RWPE2 (cell line): ENCODE data around the gene CAPN12.

ENCODE experiments used
- ATAC-seq: fragments of 200-7000 bp; cut with Tn5 transposase; 3 replicates; pipeline ENCODE4 v1.9.1; 2021; ENCODE audit warnings: low read depth
- DNase-seq: peaks from one replicate; pipeline ENCODE4 v3.0.0-alpha.2; 2020; ENCODE audit warnings: low spot score
- H3K27ac ChIP-seq: fragments of 450-650 bp; 2 replicates; pipeline ENCODE4 v1.5.1; 2017; ENCODE audit warnings: mild to moderate bottlenecking; ENCODE audit not compliant: poor library complexity, severe bottlenecking
- H3K27me3 ChIP-seq: fragments of 250-450 bp; sonication (Bioruptor Pico); 2 replicates; pipeline ENCODE4 v1.5.1; 2021; ENCODE audit warnings: mild to moderate bottlenecking, moderate library complexity; ENCODE audit not compliant: insufficient read depth, poor library complexity, severe bottlenecking
- H3K36me3 ChIP-seq: fragments of 250-450 bp; sonication (Bioruptor Pico); 2 replicates; pipeline ENCODE4 v1.5.1; 2020; ENCODE audit warnings: low read depth, mild to moderate bottlenecking, moderate library complexity
- H3K4me1 ChIP-seq: fragments of 250-450 bp; sonication (Bioruptor Pico); 2 replicates; pipeline ENCODE4 v1.5.1; 2021; ENCODE audit warnings: mild to moderate bottlenecking, moderate library complexity; ENCODE audit not compliant: insufficient read depth, poor library complexity, severe bottlenecking
- H3K4me3 ChIP-seq: fragments of 250-450 bp; sonication (Bioruptor Pico); 2 replicates; pipeline ENCODE4 v1.5.1; 2021; ENCODE audit warnings: mild to moderate bottlenecking, moderate library complexity; ENCODE audit not compliant: severe bottlenecking
- H3K9me3 ChIP-seq: fragments of 250-450 bp; sonication (Bioruptor Pico); 2 replicates; pipeline ENCODE4 v1.5.1; 2021; ENCODE audit warnings: mild to moderate bottlenecking, moderate library complexity; ENCODE audit not compliant: severe bottlenecking
- TF ChIP-seq, protein P1 (sequence below): fragments of 450-650 bp; IDR thresholded peaks from one replicate; pipeline ENCODE4 v1.5.1; 2017; ENCODE audit warnings: mild to moderate bottlenecking, moderate library complexity; ENCODE audit not compliant: poor library complexity, severe bottlenecking

The CAPN12 gene

DNA sequence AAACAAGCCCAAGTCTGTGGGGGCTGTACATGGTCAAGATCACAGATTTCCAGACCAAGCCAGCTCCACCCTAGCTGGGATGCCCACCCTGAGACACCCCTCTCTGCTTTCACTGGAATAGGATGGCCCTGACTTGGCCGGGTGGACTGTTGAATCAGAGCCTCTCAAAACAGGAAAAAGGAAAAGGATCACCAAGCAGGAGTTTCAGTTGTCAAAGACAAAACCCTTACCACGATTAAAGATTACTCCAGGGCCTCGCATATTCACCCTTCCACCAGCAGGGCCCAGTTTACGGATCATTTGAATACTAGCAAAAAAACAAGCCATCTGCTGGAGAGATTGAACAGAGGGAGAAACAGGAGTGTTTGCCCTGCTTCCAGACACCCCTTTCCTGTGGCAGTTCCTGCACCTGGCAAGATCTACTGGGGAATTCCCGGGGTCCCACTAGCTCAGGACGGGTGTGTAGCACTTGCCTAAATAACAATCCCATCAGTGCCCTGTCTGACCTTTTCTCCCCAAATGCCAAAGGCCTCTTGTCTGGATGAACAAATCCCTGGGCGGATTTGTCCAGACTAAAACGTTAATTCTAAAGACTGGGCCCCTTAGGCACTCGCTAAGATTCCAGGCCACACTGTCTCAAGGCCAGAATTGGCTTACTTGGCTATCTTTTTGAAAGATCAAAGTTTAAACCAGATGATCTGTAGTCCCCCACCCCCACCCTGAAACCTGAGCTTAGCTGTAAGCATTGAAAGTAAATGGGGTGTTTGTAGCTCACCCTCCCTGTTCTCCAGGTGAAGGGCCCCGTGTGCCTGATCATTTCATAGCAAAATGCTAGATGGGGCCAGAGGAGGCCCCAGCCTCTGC, 58.4 kb downstream of the CAPN12 start:
- H3K4me1 ChIP-seq: peaks cover 75% of the 10 kb centered on the region
- no peak; the same call in 2 of the 3 replicates for ATAC-seq
- H3K9me3 ChIP-seq: no peaks in the 10 kb centered on the region
- no peak for DNase-seq
- no peak overlapping the region for H3K4me3 ChIP-seq
- H3K27me3 ChIP-seq: no peaks in the 10 kb centered on the region
- peaks cover 68% of the 10 kb centered on the region for H3K36me3 ChIP-seq
- peak overlapping the region; percentile 99 for H3K27ac ChIP-seq
- TF ChIP-seq, protein P1, sequence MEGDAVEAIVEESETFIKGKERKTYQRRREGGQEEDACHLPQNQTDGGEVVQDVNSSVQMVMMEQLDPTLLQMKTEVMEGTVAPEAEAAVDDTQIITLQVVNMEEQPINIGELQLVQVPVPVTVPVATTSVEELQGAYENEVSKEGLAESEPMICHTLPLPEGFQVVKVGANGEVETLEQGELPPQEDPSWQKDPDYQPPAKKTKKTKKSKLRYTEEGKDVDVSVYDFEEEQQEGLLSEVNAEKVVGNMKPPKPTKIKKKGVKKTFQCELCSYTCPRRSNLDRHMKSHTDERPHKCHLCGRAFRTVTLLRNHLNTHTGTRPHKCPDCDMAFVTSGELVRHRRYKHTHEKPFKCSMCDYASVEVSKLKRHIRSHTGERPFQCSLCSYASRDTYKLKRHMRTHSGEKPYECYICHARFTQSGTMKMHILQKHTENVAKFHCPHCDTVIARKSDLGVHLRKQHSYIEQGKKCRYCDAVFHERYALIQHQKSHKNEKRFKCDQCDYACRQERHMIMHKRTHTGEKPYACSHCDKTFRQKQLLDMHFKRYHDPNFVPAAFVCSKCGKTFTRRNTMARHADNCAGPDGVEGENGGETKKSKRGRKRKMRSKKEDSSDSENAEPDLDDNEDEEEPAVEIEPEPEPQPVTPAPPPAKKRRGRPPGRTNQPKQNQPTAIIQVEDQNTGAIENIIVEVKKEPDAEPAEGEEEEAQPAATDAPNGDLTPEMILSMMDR: peak; percentile 29

DNA sequence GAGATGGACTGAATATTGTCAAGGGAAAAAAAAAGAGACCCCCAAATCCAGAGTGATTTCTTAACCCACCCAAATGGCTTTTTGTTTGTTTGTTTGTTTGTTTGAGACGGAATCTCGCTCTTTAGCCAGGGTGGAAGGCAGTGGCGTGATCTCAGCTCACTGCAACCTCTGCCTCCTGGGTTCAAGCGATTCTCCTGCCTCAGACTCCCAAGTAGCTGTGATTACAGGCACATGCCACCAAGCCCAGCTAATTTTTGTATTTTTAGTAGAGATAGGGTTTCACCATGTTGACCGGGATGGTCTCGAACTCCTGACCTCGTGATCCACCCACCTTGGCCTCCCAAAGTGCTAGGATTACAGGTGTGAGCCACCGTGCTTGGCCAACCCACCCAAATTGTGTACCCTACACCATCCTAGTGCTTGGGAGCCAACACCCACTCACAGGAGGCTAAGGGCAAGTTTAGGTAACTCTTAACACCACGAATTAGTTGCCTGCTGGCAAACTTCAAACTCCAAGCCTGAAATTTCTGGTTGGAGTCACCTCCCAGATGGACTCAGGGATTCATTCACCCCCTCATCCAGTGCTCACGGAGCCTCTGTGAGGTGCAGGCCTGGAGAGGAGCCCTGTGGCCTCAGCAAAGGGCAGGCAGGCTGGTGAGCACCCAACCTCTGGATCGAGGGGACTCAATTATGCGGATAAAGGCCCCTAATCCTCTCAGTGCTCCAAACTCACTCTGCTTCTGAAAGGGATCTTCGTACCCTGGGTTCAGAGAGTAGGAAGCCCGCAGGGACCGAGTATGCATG, 59.2 kb downstream of the CAPN12 start:
- Histone ChIP-seq H3K4me1 (peaks cover 73% of the 10 kb centered on the region), H3K27me3 (no peaks in the 10 kb centered on the region)

DNA sequence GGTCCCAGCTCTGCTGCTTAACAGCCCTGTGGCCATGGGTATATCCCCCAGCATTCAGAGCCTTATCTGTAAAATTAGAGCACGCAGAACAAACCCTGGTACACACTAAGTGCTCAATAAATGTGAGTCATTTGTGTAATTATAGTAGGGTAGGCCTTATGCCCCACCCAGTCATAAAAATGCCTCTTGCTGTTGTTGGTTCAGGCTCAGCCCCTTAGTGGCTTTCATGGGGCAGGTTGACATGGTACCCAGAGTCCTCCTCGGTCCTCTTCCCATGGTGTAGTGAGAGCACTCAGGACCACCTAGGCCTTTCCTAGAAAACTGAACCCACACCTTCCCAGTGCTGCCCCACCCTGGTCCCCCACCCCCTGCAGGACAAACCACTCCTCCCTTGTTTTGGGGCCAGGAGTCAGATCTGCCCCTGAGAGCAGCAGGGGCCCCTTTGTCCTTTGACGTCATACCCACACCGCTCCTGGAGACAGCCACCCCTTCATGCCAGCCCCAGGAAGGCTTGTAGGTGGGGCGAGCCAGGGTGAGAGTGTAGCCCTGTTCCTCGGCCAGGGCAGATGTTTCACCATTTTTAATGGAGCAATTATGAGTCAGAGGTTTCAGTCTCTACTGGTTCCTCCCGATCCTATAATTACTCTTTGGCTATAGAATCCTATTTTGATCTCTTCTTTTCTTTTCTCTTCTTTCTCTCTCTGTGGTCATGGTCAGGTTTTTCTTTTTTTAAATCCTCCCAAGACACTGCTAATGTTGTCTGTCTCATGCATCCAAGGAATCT, 60.0 kb downstream of the CAPN12 start:
- Histone ChIP-seq H3K4me3 (no peak overlapping the region), H3K36me3 (peaks cover 62% of the 10 kb centered on the region), H3K27ac (peak overlapping the region; percentile 99), H3K27me3 (no peaks in the 10 kb centered on the region), H3K4me1 (peaks cover 76% of the 10 kb centered on the region), H3K9me3 (no peaks in the 10 kb centered on the region)
- TF ChIP-seq, protein P1: no peak
- DNase-seq (peak; percentile 98), ATAC-seq (peak; percentile 60)

More for the DNA sequence above, 59.2 kb downstream of the CAPN12 start:
- TF ChIP-seq, protein P1: no peak
- Histone ChIP-seq H3K36me3 (peaks cover 65% of the 10 kb centered on the region), H3K27ac (peak overlapping the region; percentile 99), H3K4me3 (no peak overlapping the region), H3K9me3 (no peaks in the 10 kb centered on the region)
- no peak for DNase-seq
- no peak for ATAC-seq

DNA sequence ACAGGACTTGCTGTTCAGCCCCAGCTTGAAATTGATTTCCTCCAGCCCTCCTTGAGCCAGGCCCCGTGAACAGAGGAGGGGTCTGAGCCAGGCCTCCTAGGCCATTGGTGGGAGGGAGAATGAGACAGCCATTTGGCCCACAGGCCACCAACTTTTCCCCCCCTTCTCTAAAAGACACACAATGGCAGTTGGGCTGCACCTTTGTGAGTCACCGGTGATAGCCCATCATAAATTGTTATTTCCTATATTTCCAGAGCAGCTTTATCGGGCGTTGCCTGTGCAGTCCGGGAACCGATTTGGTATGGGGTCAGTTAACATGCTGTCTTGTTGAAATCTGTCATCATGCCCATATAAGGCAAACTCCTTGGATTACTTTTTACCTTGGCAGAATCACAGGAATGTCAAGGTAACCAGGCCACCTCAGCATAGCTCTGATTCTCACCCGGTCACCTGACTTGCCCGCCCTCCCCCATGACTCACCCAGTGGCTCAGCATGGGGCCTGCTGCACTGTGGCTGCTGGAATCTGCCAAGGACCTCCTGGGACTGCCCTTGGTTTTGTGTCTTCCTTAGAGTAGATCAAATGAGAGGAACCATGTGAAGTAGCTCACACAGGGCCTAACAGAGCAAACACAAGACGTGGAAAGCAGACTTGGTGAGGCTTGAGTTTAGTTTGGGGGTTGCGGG, 60.7 kb downstream of the CAPN12 start:
- TF ChIP-seq, protein P1: no peak
- H3K27ac ChIP-seq: peak overlapping the region; percentile 99
- DNase-seq (peak; percentile 97), ATAC-seq (peak; percentile 71)
- no peak overlapping the region for H3K4me3 ChIP-seq
- H3K9me3 ChIP-seq: no peaks in the 10 kb centered on the region
- peaks cover 76% of the 10 kb centered on the region for H3K4me1 ChIP-seq
- peaks cover 64% of the 10 kb centered on the region for H3K36me3 ChIP-seq
- no peaks in the 10 kb centered on the region for H3K27me3 ChIP-seq
